Right kidney (tissue), 1 donor: Measurements from ENCODE around the gene ZBTB12.
"Not testable (repeated sequence)": the region's sequence is repeated elsewhere in the genome, so short reads cannot be mapped to it uniquely, and the experiment has no call there.

ENCODE experiments used
- DNase-seq: peaks from one replicate; pipeline ENCODE4 v3.0.0-alpha.2; 2016

Gene ZBTB12

DNA sequence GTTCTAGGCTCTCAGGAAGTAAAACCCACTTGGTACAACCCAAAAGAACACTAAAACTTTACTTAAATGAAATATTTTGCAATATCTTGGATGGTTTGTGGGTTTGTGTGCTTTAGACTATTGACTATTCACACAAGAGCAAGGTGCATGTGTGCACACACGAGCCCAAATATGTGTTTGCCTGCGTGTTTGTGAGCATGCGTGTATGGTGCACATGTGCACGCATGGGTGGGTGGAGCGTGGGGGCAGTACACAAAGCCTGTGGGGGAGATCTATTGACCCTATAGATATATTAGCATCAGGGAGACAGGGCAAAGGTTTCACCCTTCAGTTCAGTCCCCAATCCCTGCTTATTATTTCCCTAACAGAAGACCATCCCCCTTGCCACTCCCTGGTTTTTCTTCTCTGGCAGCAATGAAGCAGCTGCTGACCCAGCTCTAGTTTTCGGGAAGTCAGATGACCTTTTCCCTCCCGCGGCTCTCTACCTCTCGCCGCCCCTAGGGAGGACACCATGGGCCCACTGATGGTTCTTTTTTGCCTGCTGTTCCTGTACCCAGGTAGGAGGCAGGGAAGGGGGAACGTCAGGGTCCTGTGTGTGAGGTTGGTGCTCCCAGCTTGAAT, 25.5 kb upstream of the ZBTB12 start, which contains the start of gene C2:
Gene C2, plus strand, starts transcription at position 476 of the 621 bp plus-strand sequence. Its CDS starts 36 bp downstream, at position 512.
- DNase-seq: no peak

DNA sequence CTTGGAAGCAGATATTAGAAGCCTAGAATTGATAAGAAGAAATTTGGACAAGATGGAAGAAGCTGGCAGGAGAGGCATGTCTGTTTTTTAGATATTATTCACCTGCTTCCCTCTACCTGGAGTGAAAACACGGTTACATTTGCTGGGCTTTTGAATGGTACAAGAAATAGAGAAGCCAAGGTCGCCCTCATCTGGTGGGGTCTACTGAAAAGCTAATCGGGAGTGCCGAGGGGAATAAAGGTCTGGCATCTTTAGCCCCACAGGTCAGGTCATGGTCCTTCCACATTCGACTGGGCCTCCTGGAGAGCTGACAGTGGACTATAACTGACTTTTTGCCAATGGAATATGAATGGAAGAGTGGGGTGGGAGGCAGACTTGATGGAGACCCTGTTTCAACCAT, 21.1 kb upstream of the ZBTB12 start:
- no peak for DNase-seq

DNA sequence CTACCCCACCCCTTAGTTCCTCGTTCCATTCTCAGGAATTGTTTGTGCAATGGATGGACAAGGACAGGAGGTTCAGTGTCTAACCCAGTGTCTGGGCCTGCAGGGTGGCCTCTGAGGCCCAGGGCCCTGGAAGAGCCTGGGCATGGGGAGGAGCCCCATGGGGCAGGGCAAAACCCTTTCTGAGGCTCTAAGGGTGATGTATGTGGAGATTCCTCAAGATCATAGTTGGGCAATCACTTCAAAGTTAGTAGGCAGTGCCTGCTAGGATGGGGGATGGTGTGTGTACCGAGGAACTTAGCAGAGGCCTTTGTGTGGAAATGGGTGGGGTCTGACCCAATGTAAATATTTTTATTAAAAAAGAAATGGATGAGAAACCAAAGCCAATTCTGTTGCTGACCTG, 18.9 kb upstream of the ZBTB12 start:
- no peak for DNase-seq

DNA sequence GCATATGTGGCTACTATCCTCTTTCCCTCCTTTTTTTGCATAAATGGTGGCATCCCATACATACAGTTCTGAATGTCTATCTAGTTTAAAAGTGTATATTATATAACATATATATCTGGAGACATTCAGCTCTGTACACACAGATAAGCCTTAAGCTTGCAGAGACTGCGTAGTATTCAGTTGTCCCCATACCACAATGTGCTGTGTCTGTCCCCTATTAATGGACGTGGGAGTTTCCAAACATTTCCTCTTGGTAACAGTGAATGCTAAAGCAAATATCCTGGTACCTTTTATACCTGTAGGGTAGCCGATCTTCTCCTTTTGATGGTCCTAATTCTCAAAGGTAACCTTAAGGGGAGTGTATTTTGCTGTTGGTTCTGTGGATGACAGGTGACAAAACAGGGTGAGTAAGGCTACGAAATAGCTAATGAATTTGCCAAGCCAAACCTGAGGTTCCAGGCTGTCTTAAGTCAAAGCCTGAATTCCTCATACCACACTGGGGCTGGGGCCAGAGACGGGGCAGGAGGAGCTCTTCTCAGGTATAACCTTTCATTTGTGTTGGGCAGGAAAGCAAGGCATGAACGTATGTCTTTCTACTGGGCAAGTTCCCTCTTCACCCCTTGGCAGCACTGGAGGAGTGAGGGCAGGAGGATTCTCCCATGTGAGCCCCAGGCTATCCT, 17.9 kb upstream of the ZBTB12 start:
- DNase-seq: no peak

DNA sequence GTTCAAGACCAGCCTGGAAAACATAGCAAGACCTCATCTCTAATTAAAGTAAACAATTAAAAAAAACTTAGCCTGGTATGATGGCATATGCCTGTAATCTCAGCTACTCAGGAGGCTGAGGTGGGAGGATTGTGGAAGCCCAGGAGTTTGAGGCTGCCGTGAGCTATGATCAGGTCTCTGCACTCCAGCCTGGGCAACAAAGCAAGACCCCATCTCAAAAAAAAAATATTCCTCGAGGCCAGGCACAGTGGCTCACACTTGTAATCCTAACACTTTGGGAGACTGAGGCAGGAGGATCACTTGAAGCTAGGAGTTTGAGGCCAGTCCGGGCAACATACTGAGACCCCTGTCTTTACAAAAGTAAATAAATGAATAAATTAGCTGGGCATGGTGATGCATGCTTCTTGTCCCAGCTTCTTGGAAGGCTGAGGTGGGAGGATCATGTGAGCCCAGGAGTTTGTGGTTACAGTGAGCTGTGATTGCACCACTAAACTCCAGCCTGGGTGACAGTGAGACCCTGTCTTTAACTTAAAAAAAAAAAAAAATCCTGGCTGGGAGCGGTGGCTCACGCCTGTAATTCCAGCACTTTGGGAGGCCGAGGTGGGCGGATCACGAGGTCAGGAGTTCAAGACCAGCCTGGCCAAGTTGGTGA, 16.3 kb upstream of the ZBTB12 start:
- DNase-seq: no peak

DNA sequence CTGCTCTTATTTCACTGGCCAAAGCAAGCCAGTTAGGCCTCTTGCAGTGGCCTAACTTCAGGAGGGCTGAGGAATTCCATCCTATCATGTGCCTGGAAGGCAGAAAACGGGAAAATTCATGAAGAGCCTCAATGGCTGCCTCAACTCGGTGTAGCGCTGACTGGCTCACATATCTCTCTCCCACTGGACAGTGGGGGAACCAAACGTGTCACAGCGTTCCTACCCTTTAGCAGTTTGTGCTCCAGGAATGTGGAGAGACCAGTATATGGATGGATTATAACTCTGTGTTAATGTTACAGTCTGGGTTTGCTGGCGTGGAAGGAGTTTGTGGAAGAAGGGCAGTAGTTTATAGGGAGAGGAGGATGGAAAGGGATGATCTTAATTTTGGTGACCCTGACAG, 13.9 kb upstream of the ZBTB12 start:
- no peak for DNase-seq

DNA sequence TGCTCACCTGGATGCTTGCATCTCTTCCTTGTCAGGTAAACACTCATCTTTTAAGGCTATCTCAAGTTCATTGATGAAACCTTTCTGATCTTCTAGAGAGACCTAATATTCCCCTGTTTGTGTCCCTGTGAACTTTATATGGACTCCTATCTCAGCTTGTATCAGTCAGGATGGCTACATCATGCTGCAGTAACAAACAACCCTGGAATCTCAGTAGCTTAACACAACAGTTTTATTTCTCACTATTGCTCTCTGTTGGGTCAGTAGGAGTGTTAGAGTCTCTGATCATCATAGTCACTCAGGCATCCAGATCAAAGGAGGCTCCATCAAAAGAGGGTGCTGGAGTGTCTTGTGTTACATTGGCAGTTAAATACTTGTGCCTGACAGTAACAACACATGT, 13.5 kb upstream of the ZBTB12 start:
- DNase-seq: no peak

DNA sequence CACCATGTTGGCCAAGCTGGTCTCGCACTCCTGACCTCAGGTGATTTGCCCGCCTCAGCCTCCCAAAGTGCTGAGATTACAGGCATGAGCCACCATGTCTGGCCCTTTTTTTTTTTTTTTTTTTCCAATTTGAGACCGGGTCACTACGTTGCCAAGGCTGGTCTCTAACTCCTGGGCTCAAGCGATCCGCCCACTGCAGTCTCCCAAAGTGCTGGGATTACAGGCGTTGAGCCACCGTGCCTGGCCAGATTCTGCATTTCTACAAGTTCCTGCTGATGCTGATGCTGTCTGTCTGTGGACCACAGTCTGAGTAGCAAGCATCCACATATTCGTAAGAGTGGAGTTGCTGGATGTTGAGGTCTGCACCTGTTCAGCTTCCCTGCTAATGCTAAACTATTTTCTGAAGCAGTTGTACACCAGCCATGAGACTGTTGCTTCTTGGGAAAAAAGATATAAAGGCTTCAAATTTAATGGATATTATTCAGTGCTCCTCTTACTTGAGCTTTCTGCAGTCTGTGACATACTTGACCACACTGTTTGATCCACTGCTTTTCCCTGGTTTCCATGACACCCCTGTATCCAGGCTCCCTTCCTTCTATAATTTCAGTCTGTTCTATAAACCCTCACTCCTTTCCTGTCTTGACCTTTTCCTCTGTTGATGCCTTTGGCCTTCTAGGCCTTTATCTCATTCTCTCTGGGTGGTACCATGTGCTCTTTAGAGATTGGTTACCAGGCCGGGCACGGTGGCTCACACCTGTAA, 10.1 kb upstream of the ZBTB12 start:
- DNase-seq: no peak

DNA sequence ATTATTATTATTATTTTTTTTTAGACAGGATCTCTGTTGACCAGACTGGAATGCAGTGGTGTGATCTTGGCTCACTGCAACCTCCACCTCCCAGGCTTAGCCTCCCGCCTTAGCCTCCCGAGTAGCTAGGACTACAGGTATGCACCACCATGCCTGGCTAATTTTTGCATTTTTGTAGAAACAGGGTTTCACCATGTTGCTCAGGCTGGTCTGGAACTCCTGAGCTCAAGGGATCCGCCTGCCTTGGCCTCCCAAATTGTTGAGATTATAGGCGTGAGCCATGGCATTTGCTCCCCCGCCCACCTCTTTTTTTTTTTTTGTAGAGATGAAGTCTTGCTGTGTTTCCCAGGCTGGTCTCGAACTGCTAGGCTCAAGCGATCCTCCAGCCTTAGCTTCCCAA, 7.4 kb upstream of the ZBTB12 start:
- not testable (repeated sequence) for DNase-seq

DNA sequence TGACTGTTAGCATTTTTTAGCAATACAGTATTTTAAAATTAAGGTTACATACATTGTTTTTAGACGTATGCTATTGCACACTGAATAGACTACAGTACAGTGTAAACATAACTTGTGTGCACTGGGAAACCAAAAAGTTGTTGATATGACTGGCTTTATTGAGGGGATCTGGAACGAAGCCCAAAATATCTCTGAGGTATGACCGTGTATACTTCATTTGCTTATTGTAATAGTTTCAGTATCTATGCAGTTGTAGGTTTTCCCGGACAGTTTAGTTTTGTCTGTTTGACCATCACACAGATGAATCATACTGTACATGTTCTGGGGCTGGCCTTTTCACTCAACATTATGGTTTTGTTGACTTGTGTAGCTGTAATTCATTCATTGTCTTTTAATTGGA, 6.9 kb upstream of the ZBTB12 start:
- no peak for DNase-seq

DNA sequence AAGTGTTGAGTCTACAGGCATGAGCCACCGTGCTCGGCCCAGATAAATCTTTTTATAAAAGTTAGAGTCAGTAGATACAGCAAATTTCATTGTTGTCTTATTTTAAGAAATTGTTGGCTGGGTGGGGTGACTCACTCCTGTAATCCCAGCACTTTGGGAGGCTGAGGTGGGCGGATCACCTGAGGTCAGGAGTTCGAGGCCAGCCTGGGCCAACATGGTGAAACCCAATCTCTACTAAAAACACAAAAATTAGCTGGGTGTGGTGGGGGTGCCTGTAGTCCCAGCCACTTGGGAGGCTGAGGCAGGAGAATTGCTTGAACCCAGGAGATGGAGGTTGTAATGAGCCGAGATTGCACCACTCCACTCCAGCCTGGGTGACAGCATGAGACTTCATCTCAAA, 6.4 kb upstream of the ZBTB12 start:
- not testable (repeated sequence) for DNase-seq

DNA sequence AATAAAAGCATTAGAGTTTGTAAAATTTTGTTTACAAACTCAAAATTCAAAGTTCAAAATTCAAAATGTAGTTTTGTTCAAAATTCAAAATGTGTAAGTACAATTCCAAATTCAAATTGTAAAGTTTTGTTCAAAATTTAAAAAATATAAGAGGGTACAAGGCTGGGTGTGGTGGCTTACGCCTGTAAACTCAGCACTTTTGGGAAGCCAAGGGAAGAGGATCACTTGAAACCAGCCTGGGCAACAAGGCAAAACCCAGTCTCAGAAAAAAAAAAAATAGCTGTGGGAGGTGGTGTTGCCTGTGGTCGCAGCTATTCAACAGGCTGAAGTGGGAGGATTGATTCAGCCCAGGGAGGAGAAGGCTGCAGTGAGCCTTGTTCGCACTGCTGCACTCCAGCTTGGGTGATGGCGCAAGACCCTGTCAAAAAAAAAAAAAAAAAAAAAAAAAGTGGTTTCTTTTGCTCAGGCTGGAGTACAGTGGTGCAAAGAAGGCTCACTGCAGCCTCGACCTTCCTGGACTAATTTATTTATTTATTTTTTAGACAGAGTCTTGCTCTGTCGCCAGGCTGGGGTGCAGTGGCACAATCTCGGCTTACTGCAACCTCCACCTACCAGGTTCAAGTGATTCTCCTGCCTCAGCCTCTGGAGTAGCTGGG, 5.4 kb upstream of the ZBTB12 start:
- peak; percentile 13 for DNase-seq

DNA sequence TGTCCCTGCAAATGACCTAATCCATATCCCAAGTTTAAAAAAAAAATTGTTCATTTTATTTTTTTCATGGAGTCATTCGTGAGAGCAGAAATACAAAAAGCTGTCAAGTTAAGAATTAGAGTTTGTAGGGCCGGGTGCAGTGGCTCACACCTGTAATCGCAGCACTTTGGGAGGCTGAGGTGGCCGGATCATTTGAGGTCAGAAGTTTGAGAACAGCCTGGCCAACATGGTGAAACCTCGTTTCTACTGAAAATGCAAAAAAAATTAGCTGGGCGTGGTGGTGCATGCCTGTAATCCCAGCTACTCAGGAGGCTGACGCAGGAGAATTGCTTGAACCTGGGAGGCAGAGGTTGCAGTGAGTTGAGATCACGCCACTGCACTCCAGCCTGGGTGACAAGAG, 4.8 kb upstream of the ZBTB12 start:
- DNase-seq: not testable (repeated sequence)

DNA sequence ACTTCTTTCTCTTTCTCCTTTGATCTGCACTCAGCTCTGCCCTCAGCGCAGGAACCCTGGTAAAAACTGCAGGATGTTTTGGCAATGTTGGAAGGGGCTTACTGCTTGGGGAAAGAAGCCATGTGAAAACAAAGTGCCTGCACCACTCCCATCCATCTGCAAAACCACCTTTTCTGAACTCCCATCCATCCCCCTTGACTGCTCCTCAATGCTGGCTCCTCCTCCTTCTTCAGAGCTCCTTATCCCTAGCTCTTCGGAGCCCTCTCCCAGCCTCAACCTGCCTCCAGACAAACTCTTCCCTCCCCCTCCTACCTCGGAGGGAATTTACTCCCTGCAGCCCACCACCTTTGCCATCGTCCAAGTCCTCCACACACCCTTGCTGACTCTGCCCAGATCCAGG, 4.2 kb upstream of the ZBTB12 start:
- no peak for DNase-seq

DNA sequence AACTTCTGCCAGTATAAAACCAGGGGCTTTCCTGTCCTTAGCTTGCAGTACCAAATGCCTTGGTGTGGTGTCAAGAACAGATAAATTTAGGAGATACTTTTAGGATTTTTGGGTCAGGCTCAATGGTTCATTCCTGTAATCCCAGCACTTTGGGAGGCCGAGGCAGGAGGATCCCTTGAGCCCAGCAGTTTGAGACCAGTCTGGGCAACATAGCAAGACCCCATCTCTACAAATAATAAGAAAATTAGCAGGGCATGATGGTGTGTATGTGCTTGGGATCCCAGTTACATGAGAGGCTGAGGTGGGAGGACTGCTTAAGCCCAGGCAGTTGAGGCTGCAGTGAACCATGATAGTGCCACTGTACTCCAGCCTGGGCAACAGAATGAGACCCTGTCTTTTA, 3.2 kb upstream of the ZBTB12 start:
- no peak for DNase-seq

DNA sequence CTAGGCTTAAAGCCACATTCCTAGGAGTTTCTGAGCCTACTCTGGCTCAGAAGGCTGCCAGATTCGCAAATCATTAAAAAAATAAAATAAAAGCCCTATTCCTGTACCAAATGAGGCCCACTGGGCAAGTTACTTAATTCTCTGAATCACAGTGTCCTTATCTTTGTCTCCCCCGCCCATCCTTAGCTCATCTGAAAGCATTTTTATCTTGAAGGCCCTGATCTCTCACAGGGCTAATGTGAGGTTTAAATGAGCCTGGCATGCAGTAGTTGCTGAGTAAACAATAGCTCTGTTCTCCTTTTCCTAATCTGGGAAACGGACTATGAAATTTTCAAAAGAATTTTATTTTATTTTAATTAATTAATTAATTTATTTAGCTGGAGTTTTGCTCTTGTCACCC, 2.1 kb upstream of the ZBTB12 start:
- DNase-seq: no peak

DNA sequence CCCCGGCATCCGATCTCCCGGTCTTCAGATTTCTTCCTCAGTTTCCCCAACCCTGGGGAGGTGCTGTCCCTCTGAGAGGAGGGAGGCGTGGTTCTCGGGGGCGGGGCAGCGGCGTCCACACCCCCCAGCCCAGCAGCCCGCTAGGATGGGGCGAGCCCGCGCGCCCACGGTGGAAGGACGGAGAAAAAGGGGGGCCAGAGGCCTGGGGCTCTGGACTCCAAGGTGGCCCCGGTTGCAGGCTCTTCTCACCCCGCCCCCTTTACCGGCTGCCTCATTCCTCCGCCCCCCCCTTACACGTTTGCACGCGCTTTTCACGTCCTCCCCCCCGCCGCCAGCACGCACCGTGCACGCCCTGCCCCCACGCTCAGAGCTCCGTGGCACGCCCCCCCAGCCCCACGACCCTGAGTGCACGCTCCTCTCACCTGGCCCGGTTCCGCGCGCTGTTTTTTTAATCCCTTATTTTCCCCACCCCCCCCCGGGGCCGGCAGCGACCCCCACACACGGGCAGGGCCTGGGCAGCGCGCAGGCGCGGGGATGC, 402 bp downstream of the ZBTB12 start:
- DNase-seq: no peak

DNA sequence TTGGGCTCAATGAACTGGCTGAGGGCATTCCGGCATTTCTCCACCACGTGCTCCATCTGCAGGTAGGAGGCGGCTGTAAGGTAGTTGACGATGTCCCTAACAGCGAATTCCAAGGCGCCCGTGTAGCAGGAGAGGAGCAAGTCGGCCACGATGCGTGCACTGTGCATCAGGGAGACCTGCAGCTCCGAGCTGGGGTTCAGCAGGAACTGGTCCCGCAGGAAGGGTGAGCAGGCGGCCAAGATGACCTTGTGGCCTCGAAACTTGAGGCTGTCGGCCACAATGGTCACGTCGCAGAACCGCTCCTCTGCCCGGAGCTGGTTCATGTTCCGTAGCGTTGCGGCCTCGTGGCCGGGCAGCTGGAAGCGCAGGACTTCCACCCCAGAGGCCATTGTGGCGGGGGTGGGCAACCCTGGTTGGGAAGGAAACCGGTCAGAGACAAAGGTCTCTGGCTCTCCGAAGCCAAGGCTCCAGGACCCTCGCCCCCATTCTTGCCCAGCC, 920 bp downstream of the ZBTB12 start:
- peak; percentile 68 for DNase-seq

DNA sequence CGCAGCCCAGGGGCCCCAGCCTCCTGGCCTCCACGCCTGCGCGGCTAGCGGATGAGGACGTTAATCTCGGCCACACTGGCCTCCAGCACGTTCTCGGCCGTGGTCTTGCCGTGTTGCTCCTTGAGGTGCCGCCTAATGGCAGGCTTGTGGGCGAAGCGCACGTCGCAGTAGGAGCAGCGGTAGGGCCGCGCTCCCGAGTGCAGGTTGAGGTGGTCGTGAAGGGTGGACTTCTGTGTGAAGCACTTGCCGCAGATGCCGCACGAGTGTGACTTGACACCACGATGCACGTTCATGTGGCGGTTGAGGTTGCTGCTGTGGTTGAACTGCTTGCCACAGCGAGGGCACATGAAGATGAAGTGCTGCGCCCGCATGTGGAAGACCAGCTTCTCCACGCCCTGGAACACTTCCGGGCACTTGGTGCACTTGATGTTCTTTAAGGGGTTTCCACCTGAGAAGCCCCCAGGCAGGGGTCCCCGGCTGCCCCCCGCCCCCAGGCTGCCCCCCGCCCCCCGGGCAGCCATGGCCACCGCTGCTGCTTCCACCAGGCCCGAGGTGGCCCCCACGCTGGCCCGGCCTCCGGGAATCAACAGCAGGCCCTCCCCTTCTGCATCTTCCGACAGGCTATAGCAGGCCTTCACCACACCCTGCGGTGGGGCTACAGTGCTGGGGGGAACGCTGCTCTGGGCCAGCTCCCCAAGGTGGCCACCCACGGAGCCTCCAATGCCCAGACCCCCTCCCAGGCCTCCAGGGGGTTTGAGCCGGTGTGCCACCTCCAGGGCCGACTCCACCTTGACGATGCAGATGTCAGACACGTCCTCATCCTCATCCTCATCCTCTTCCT, 1.8 kb downstream of the ZBTB12 start:
- no peak for DNase-seq

DNA sequence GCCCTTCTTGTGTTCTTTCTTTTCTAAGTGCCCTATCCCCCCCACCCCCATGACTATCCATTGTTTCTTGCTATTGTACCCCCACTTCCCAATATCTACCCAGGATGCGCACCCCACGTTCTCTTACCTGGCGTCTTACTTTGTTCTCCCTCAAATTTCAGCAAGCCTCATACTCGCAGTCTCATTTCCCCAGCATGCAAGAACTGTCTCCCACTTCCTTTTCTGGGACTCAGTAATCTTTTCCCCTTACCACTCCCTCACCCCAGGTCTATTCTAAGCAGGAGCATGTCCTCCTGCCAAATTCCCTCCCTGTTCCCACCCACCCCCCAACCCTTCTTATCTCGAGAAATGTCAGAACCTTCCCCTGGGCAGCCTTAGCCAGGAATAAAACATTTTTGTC, 2.7 kb downstream of the ZBTB12 start:
- no peak for DNase-seq

DNA sequence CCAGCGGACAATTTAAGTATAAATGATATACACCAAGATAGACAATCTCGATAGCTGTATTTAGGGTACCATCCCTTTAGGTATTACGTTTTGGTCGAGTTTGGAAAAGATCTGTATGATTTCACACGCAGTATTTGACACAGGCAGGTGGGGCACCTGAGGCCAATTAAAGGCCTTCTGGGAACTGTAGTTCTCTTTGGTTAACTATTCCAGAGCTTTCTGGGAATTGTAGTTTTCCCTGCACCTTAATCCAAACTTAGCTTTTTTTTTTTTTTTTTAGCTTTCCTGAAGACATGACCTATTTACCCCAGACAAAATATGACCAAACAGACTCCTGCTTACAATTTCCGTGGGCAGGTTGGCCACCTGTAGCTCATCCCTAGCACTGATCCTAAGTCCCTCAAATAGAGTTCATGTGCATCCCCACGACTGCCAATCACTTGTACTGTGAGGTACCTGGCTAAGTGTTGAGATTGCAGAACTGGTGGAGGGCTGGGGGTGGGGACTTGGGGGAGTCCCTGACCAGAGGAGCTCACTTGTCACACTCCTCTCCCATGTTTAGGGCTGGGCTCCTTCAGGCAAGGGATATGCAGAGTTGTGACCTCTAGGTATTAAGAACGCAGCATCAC, 3.4 kb downstream of the ZBTB12 start:
- DNase-seq: no peak
